ENCODE results near the gene PLCD1. TPM values are rescaled to one million over a fixed set of nuclear protein-coding genes. Genes with fewer than 3 reads are reported as not detected.

The PLCD1 gene
- total and polyA plus RNA-seq, 8 donors = 33.3 to 54.3 (median 44.6) TPM

- Histone ChIP-seq H3K9me3 (no peaks in the 10 kb centered on the region), H3K4me1 (peaks cover 26 to 72% of the 10 kb centered on the region in 2 donors), H3K4me3 (no peak overlapping the region), H3K27ac (no peak overlapping the region), H3K36me3 (no peaks in the 10 kb centered on the region), H3K27me3 (peaks cover 0 to 35% of the 10 kb centered on the region in 2 donors)
- no peak for TF ChIP-seq CTCF (IDR thresholded peaks at IDR 0.05)
- no peak for ATAC-seq
- intact Hi-C loops (cut with DNase I) = no loop called here
- no peak for DNase-seq
Measured at GRCh38 chr3:38026856-38027255, 2.6 kb downstream of the PLCD1 start.

GRCh38 chr3:38022896-38023709 lies 6.3 kb downstream of the PLCD1 start:
- Histone ChIP-seq H3K27ac (peak overlapping the region; percentile 7 to 92), H3K9me3 (no peaks in the 10 kb centered on the region), H3K36me3 (peaks cover 0 to 21% of the 10 kb centered on the region in 2 donors), H3K4me3 (peak overlapping the region in 1 of 2 donors; percentile 63), H3K27me3 (peaks cover 0 to 3% of the 10 kb centered on the region in 2 donors), H3K4me1 (peaks cover 11 to 34% of the 10 kb centered on the region in 2 donors)
- ATAC-seq = no peak
- no peak for TF ChIP-seq CTCF (IDR thresholded peaks at IDR 0.05)
- DNase-seq = no peak
- intact Hi-C loops (cut with DNase I) = no loop called here

- peaks cover 11 to 34% of the 10 kb centered on the region in 2 donors for H3K4me1 ChIP-seq
- no peak for TF ChIP-seq CTCF (IDR thresholded peaks at IDR 0.05)
- H3K27me3 ChIP-seq = no peaks in the 10 kb centered on the region
- peak overlapping the region in 1 of 2 donors; percentile 92 for H3K27ac ChIP-seq
- DNase-seq (no peak), ATAC-seq (no peak)
- H3K36me3 ChIP-seq = peaks cover 0 to 29% of the 10 kb centered on the region in 2 donors
- H3K9me3 ChIP-seq = no peaks in the 10 kb centered on the region
- H3K4me3 ChIP-seq = no peak overlapping the region
- intact Hi-C loops (cut with DNase I) = no loop called here
Measured at GRCh38 chr3:38022301-38022700, 7.1 kb downstream of the PLCD1 start.

GRCh38 chr3:38021196-38021595 lies 8.2 kb downstream of the PLCD1 start:
- H3K4me1 ChIP-seq = peaks cover 11 to 30% of the 10 kb centered on the region in 2 donors
- no peak for ATAC-seq
- TF ChIP-seq CTCF (IDR thresholded peaks at IDR 0.05) = no peak
- no peaks in the 10 kb centered on the region for H3K27me3 ChIP-seq
- intact Hi-C loops (cut with DNase I) = no loop called here
- H3K4me3 ChIP-seq = no peak overlapping the region
- peaks cover 0 to 40% of the 10 kb centered on the region in 2 donors for H3K36me3 ChIP-seq
- DNase-seq = peak in 1 of 4 donors; percentile 31
- H3K9me3 ChIP-seq = peaks cover 0 to 4% of the 10 kb centered on the region in 2 donors
- H3K27ac ChIP-seq = no peak overlapping the region

- no peaks in the 10 kb centered on the region for H3K27me3 ChIP-seq
- ATAC-seq = no peak
- H3K27ac ChIP-seq = no peak overlapping the region
- intact Hi-C loops (cut with DNase I) = no loop called here
- peaks cover 4 to 22% of the 10 kb centered on the region in 2 donors for H3K4me1 ChIP-seq
- DNase-seq = no peak
- H3K36me3 ChIP-seq = peaks cover 0 to 48% of the 10 kb centered on the region in 2 donors
- no peak for TF ChIP-seq CTCF (IDR thresholded peaks at IDR 0.05)
- H3K9me3 ChIP-seq = peaks cover 0 to 6% of the 10 kb centered on the region in 2 donors
- no peak overlapping the region for H3K4me3 ChIP-seq
Measured at GRCh38 chr3:38020342-38020726, 9.1 kb downstream of the PLCD1 start.
